Body of pancreas (tissue), 4 donors: ENCODE data around the gene PRKAG2.

Source experiments
- POLR2A ChIP-seq, 3 donors: fragments of 450-650 bp; IDR thresholded peaks; one replicate each; pipeline ENCODE4 v1.6.1; 2016; ENCODE audit warnings: antibody characterized with exemption in 3 of 3, mild to moderate bottlenecking in 2 of 3
- TF ChIP-seq, protein P1 (sequence below), 7 experiments: fragments of 450-650 bp in 4 of 7; fragments of 200-600 bp in 3 of 7; sonication (generic) in 3 of 7; IDR thresholded peaks; one replicate each; pipeline ENCODE4 v1.5.1; 2016 to 2019; ENCODE audit warnings: antibody characterized with exemption in 7 of 7

DNA sequence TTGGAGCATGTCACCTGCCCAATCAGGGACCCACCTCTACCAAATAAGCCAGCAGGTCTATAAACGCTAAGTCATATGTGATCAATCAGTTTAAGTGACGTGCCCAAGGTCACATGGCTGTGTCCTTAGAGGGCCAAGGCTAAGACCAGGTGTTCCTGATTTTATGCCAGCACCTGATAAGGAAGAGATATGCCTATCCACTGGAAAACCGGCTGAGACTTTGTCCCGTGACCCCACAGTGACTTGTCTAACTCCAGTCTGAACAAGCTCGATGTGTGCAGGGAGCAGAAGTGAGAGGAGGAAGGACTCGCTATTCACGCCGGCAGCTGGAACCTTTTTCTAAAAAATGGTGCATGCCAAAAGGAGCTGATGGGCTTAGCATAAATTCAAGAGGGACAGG lies 57.0 kb downstream of the PRKAG2 start:
- peak in 2 of 3 donors; percentile 56 to 59 for TF ChIP-seq POLR2A (IDR thresholded peaks at IDR 0.05)
- TF ChIP-seq, protein P1, sequence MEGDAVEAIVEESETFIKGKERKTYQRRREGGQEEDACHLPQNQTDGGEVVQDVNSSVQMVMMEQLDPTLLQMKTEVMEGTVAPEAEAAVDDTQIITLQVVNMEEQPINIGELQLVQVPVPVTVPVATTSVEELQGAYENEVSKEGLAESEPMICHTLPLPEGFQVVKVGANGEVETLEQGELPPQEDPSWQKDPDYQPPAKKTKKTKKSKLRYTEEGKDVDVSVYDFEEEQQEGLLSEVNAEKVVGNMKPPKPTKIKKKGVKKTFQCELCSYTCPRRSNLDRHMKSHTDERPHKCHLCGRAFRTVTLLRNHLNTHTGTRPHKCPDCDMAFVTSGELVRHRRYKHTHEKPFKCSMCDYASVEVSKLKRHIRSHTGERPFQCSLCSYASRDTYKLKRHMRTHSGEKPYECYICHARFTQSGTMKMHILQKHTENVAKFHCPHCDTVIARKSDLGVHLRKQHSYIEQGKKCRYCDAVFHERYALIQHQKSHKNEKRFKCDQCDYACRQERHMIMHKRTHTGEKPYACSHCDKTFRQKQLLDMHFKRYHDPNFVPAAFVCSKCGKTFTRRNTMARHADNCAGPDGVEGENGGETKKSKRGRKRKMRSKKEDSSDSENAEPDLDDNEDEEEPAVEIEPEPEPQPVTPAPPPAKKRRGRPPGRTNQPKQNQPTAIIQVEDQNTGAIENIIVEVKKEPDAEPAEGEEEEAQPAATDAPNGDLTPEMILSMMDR (IDR thresholded peaks at IDR 0.05), result no peak
